GM23248 (cell line): ENCODE results near the gene RTN4.

ENCODE experiments used
- EZH2 ChIP-seq: fragments of 200-600 bp; sonication (generic); IDR thresholded peaks from 2 replicates; pipeline ENCODE4 v1.6.1; 2018; ENCODE audit warnings: antibody characterized with exemption, mild to moderate bottlenecking; ENCODE audit not compliant: insufficient read depth, poor library complexity, severe bottlenecking
- EZH2phosphoT487 ChIP-seq: fragments of 200-600 bp; sonication (generic); IDR thresholded peaks from 2 replicates; pipeline ENCODE4 v1.6.1; 2018; ENCODE audit warnings: antibody characterized with exemption, moderate library complexity, mild to moderate bottlenecking, low read depth; ENCODE audit not compliant: insufficient read depth

- TF ChIP-seq EZH2phosphoT487 = no peak
- TF ChIP-seq EZH2 = no peak
Measured at GRCh38 chr2:54986264-54986663, 64.0 kb downstream of the RTN4 start.
